PC-3 (cell line): Measurements from ENCODE around the gene VARS2. TPM values are rescaled to one million over a fixed set of nuclear protein-coding genes. Genes with fewer than 3 reads are reported as not detected.

Experiments
- ATAC-seq: fragments of 200-7000 bp; cut with Tn5 transposase; 2 replicates; pipeline ENCODE4 v1.9.1; 2020; ENCODE audit warnings: mild to moderate bottlenecking, moderate library complexity
- BruUV-seq: library from RNA; stranded (reverse); fragments of 400-500 nt; replicated peaks from 2 replicates; lab custom pipeline; 2021; lab: Mats Ljungman, UMichigan
- CTCF ChIA-PET: fragments of 300-600 bp; sonication (Branson Sonifier 250); formaldehyde crosslinking; loops from one replicate; lab custom pipeline; 2022; ENCODE audit warnings: antibody characterized with exemption; lab: Charles Lee
- POLR2A ChIA-PET: fragments of 300-600 bp; sonication (Branson Sonifier 250); formaldehyde crosslinking; loops from one replicate; lab custom pipeline; 2022; ENCODE audit warnings: antibody characterized with exemption; ENCODE audit not compliant: unreplicated experiment; lab: Charles Lee
- DNase-seq: peaks from one replicate; pipeline ENCODE4 v3.0.0-alpha.2; 2015
- H2AFZ ChIP-seq: fragments of 300-600 bp; sonication (generic); 2 replicates; pipeline ENCODE4 v1.6.0; 2016; ENCODE audit warnings: antibody characterized with exemption, low read length
- H3F3A ChIP-seq: fragments of 300-600 bp; sonication (generic); one replicate; pipeline ENCODE4 v1.6.0; 2017; ENCODE audit warnings: antibody characterized with exemption, low read length, control low read depth, mild to moderate bottlenecking; ENCODE audit not compliant: unreplicated experiment
- H3K27ac ChIP-seq: fragments of 300-600 bp; sonication (generic); 2 replicates; pipeline ENCODE4 v1.5.1; 2016; ENCODE audit warnings: mild to moderate bottlenecking, low read length
- H3K27me3 ChIP-seq: fragments of 300-600 bp; sonication (generic); 2 replicates; pipeline ENCODE4 v1.6.1; 2016; ENCODE audit warnings: low read length, mixed read lengths
- H3K36me3 ChIP-seq: fragments of 300-600 bp; sonication (generic); 2 replicates; pipeline ENCODE4 v1.6.1; 2016; ENCODE audit warnings: low read depth, mixed run types, low read length, mixed read lengths
- H3K4me1 ChIP-seq: fragments of 300-600 bp; sonication (generic); 2 replicates; pipeline ENCODE4 v1.5.1; 2016; ENCODE audit warnings: low read length; ENCODE audit not compliant: insufficient read depth
- H3K4me2 ChIP-seq: fragments of 300-600 bp; sonication (generic); 2 replicates; pipeline ENCODE4 v1.6.0; 2016; ENCODE audit warnings: low read length
- H3K4me3 ChIP-seq: fragments of 300-600 bp; sonication (generic); 2 replicates; pipeline ENCODE4 v1.5.1; 2016; ENCODE audit warnings: mild to moderate bottlenecking, low read length, mixed read lengths
- H3K79me2 ChIP-seq: fragments of 300-600 bp; sonication (generic); 2 replicates; pipeline ENCODE4 v1.6.1; 2017; ENCODE audit warnings: low read length, mixed read lengths
- H3K9ac ChIP-seq: fragments of 300-600 bp; sonication (generic); 2 replicates; pipeline ENCODE4 v1.6.0; 2016; ENCODE audit warnings: mild to moderate bottlenecking, low read length
- H3K9me2 ChIP-seq: fragments of 300-600 bp; sonication (generic); replicated peaks from 2 replicates; pipeline ENCODE4 v1.6.1; 2016; ENCODE audit warnings: mixed run types, low read length, mixed read lengths
- H3K9me3 ChIP-seq: fragments of 300-600 bp; sonication (generic); 2 replicates; pipeline ENCODE4 v1.6.1; 2016; ENCODE audit warnings: low read length, mixed read lengths
- H4K20me1 ChIP-seq: fragments of 300-600 bp; sonication (generic); 2 replicates; pipeline ENCODE4 v1.6.1; 2016; ENCODE audit warnings: low read length, mixed read lengths
- EZH2 ChIP-seq: fragments of 300-600 bp; sonication (generic); IDR thresholded peaks from one replicate; pipeline ENCODE4 v1.6.1; 2017; ENCODE audit warnings: antibody characterized with exemption, mild to moderate bottlenecking, low read length; ENCODE audit not compliant: unreplicated experiment
- EZH2phosphoT487 ChIP-seq: fragments of 300-600 bp; sonication (generic); IDR thresholded peaks from 2 replicates; pipeline ENCODE4 v1.6.1; 2018; ENCODE audit warnings: mild to moderate bottlenecking, antibody characterized with exemption, low read length, borderline replicate concordance
- intact Hi-C: fragments of 100-400 bp; cut with micrococcal nuclease; formaldehyde crosslinking; loops from 2 replicates; pipeline ENCODE4 v1.9.0; 2023
- total RNA-seq: library from RNA; depleted of rRNA; stranded (reverse); fragments of >200 nt; gene quantifications from 2 replicates; pipeline ENCODE4 v1.2.3, GENCODE V29; 2014
- TF ChIP-seq, protein P1 (sequence below): fragments of 300-600 bp; sonication (generic); conservative IDR thresholded peaks from 2 replicates; pipeline ENCODE4 v1.5.1; 2017; ENCODE audit warnings: antibody characterized with exemption, low read depth, mild to moderate bottlenecking, low read length

Gene VARS2
- total RNA-seq, 1 experiment from 2014 or later: 66.5 TPM

DNA sequence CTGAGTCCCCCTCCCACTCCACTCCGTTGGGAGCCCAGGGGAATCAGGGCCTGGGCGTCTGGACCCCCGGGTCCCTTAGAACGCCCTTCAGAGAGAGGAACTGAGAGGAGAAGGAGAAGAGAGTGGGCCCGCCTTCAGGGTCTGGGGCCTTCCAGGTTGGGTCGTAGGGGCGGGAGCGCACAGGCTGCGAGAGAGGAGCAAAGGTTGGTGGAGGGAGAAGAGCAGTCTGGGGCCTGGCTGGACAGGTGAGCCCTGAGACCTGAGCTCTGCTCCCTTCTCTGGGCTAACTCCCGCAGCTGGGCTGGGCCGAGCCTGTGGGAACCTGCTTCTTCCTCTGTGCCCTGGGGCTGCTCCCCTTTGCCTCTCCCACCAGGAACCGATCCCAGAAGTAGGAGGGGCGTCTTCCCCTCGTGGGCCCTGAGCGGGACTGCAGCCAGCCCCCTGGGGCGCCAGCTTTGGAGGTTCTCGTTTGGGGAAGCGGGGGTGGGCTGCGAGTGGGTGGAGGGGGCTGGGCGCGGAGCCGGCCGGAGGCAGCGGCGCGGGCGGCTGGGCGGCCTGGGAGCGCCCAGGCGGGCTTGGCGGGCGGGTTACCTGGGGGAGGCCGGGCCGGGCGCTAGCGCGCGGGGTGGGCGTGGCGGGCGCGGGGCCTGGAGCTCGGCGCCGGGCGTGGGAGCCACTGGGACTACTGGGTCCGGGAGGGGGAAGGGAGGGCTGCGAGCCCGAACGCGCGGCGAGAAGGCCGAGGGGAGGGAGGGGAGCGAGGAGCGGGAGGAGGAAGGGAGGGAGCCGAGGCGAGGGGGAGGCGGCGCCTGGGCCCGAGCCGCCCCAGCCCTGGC, 30.1 kb upstream of the VARS2 start, which contains the start of gene DDR1:
DDR1 (plus strand) TSS at position 835 of the 836 bp plus-strand sequence. CDS start 4,211 bp downstream, outside the sequence.
- intact Hi-C loops: no loop called here
- no peaks in the 10 kb centered on the region for H3K9me3 ChIP-seq
- no TSS peak for BruUV-seq
- ChIA-PET POLR2A (interaction anchor here (0.5 to 1.0 kb wide), 8 partner anchors 24 to 696 kb away, joined by 3 to 26 read pairs (median 5); partner anchors contain the start of gene GTF2H4), CTCF (interaction anchor here (0.6 to 1.3 kb wide), 4 partner anchors 64 to 187 kb away, joined by 3 to 5 read pairs (median 3); no protein-coding TSS in a partner anchor)
- TF ChIP-seq, protein P1, sequence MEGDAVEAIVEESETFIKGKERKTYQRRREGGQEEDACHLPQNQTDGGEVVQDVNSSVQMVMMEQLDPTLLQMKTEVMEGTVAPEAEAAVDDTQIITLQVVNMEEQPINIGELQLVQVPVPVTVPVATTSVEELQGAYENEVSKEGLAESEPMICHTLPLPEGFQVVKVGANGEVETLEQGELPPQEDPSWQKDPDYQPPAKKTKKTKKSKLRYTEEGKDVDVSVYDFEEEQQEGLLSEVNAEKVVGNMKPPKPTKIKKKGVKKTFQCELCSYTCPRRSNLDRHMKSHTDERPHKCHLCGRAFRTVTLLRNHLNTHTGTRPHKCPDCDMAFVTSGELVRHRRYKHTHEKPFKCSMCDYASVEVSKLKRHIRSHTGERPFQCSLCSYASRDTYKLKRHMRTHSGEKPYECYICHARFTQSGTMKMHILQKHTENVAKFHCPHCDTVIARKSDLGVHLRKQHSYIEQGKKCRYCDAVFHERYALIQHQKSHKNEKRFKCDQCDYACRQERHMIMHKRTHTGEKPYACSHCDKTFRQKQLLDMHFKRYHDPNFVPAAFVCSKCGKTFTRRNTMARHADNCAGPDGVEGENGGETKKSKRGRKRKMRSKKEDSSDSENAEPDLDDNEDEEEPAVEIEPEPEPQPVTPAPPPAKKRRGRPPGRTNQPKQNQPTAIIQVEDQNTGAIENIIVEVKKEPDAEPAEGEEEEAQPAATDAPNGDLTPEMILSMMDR: no peak
- TF ChIP-seq EZH2phosphoT487 (no peak), EZH2 (no peak)
- H3K4me2 ChIP-seq: peak within 1 kb of the TSS; percentile 91
- H3F3A ChIP-seq: no peaks in the 10 kb centered on the region
- H3K79me2 ChIP-seq: peaks cover 57% of the 10 kb centered on the region
- H3K4me3 ChIP-seq: peak within 1 kb of the TSS; percentile 70
- DNase-seq: peak; percentile 75
- peaks cover 58% of the 10 kb centered on the region for H3K4me1 ChIP-seq
- peak within 1 kb of the TSS; percentile 92 for H3K9ac ChIP-seq
- no peaks in the 10 kb centered on the region for H3K27me3 ChIP-seq
- peak; percentile 31 for ATAC-seq
- no peaks in the 10 kb centered on the region for H3K9me2 ChIP-seq
- H4K20me1 ChIP-seq: peaks cover 18% of the 10 kb centered on the region
- peak within 1 kb of the TSS; percentile 93 for H3K27ac ChIP-seq
- peak within 1 kb of the TSS; percentile 33; the same call in 1 of the 2 replicates for H2AFZ ChIP-seq
- peaks cover 4% of the 10 kb centered on the region; the same call in 1 of the 2 replicates for H3K36me3 ChIP-seq

- Histone ChIP-seq H3K27ac (peak overlapping the region; percentile 93), H3K4me2 (peak overlapping the region; percentile 91), H3K9me2 (no peaks in the 10 kb centered on the region), H3K4me3 (peak overlapping the region; percentile 70), H3K79me2 (peaks cover 64% of the 10 kb centered on the region), H3K9me3 (no peaks in the 10 kb centered on the region), H3F3A (no peaks in the 10 kb centered on the region), H3K9ac (peak overlapping the region; percentile 92), H3K27me3 (no peaks in the 10 kb centered on the region), H3K36me3 (peaks cover 9% of the 10 kb centered on the region; the same call in 1 of the 2 replicates), H3K4me1 (peaks cover 58% of the 10 kb centered on the region), H4K20me1 (peaks cover 19% of the 10 kb centered on the region), H2AFZ (0 out of 2 replicates have a peak overlapping the region, but pooled peaks have one; percentile 33)
- POLR2A ChIA-PET: interaction anchor here (0.5 to 0.9 kb wide), 6 partner anchors 37 to 1729 kb away, joined by 3 to 8 read pairs (median 5); no protein-coding TSS in a partner anchor
- intact Hi-C loops: loop anchor here (1.0 kb wide), 1 partner anchor 30 kb away; the partner anchor contains the start of gene VARS2
- CTCF ChIA-PET: interaction anchor here (1.1 to 1.3 kb wide), 3 partner anchors 29 to 186 kb away, joined by 3 to 5 read pairs (median 3); partner anchors contain the start of gene VARS2
- TF ChIP-seq, protein P1: no peak
- TF ChIP-seq EZH2phosphoT487 (no peak), EZH2 (no peak)
- TSS peak; percentile 42 for BruUV-seq
- ATAC-seq (peak; percentile 9), DNase-seq (peak; percentile 54)
Observed at GRCh38 chr6:30884521-30885480, 29.2 kb upstream of the VARS2 start.
